ENCODE results near the gene VRK2.
"Not testable (repeated sequence)": the region's sequence is repeated elsewhere in the genome, so short reads cannot be mapped to it uniquely, and the experiment has no call there.

DNA sequence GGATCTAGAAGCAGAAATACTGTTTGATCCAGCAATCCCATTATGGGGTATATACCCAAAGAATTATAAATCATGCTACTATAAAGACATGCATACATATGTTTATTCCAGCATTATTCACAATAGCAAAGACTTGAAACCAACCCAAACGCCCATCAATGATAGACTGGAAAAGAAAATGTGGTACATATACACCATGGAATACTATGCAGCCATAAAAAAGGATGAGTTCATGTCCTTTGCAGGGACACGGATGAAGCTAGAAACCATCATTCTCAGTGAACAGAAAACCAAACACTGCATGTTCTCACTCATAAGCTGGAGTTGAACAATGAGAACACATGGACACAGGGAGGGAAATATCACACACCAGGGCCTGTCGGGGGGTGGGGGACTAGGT is 133.6 kb downstream of the VRK2 start:
- not testable (repeated sequence) for TF ChIP-seq POLR2A, POLR2AphosphoS5 (IDR thresholded peaks at IDR 0.05)
- TF ChIP-seq, protein P1, sequence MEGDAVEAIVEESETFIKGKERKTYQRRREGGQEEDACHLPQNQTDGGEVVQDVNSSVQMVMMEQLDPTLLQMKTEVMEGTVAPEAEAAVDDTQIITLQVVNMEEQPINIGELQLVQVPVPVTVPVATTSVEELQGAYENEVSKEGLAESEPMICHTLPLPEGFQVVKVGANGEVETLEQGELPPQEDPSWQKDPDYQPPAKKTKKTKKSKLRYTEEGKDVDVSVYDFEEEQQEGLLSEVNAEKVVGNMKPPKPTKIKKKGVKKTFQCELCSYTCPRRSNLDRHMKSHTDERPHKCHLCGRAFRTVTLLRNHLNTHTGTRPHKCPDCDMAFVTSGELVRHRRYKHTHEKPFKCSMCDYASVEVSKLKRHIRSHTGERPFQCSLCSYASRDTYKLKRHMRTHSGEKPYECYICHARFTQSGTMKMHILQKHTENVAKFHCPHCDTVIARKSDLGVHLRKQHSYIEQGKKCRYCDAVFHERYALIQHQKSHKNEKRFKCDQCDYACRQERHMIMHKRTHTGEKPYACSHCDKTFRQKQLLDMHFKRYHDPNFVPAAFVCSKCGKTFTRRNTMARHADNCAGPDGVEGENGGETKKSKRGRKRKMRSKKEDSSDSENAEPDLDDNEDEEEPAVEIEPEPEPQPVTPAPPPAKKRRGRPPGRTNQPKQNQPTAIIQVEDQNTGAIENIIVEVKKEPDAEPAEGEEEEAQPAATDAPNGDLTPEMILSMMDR (IDR thresholded peaks at IDR 0.05): not testable (repeated sequence)

All from breast epithelium (tissue), 3 donors.